Activated naive CD4-positive, alpha-beta T cell treated with anti-CD3 and anti-CD28 coated beads for 36 hours (primary cell): ENCODE data around the gene C1orf174. TPM values are rescaled to one million over a fixed set of nuclear protein-coding genes. Genes with fewer than 3 reads are reported as not detected.

Experiments
- CTCF ChIA-PET: fragments of 350-600 bp; sonication (Branson Sonifier 250); formaldehyde crosslinking; loops from one replicate; lab custom pipeline; 2021; ENCODE audit warnings: antibody characterized with exemption; lab: Charles Lee
- DNase-seq: peaks from one replicate; pipeline ENCODE4 v3.0.0-alpha.2; 2020
- H3K27ac Mint-ChIP-seq: one replicate; pipeline ENCODE4 v1.8.0; 2021; ENCODE audit warnings: mild to moderate bottlenecking, mixed read lengths
- H3K27me3 Mint-ChIP-seq: one replicate; pipeline ENCODE4 v1.8.0; 2021; ENCODE audit warnings: low read depth, mixed read lengths
- H3K36me3 Mint-ChIP-seq: one replicate; pipeline ENCODE4 v1.8.0; 2021; ENCODE audit warnings: low read depth, mixed read lengths
- H3K4me1 Mint-ChIP-seq: one replicate; pipeline ENCODE4 v1.8.0; 2021; ENCODE audit warnings: low read depth, mixed read lengths
- H3K4me3 Mint-ChIP-seq: one replicate; pipeline ENCODE4 v1.8.0; 2021; ENCODE audit warnings: mild to moderate bottlenecking, moderate library complexity, mixed read lengths
- H3K9me3 Mint-ChIP-seq: one replicate; pipeline ENCODE4 v1.8.0; 2021; ENCODE audit warnings: mixed read lengths
- intact Hi-C: fragments of 100-400 bp; cut with micrococcal nuclease; formaldehyde crosslinking; loops from one replicate; pipeline ENCODE4 v1.15.1; 2023
- total RNA-seq, 2 experiments: library from RNA; stranded (reverse); gene quantifications; one replicate each; pipeline ENCODE4 v1.2.3, GENCODE V29; 2021

C1orf174 gene
- total RNA-seq, 2 experiments from 2014 or later: 29.5 to 30.6 TPM

GRCh38 chr1:3912809-3913685 is 13.0 kb upstream of the C1orf174 start:
- Mint-ChIP-seq H3K27me3 (no peaks in the 10 kb centered on the region), H3K27ac (no peak overlapping the region), H3K4me1 (peaks cover 4% of the 10 kb centered on the region), H3K36me3 (no peaks in the 10 kb centered on the region), H3K4me3 (no peak overlapping the region), H3K9me3 (no peaks in the 10 kb centered on the region)
- DNase-seq: no peak
- intact Hi-C loops: loop anchor here (10.0 kb wide), 1 partner anchor 912 kb away; no protein-coding TSS in a partner anchor
- CTCF ChIA-PET: interaction anchor here (0.7 to 1.2 kb wide), 5 partner anchors 98 to 1041 kb away, joined by 3 to 5 read pairs (median 4); no protein-coding TSS in a partner anchor

- DNase-seq: no peak
- no peak overlapping the region for H3K4me3 Mint-ChIP-seq
- no peaks in the 10 kb centered on the region for H3K36me3 Mint-ChIP-seq
- intact Hi-C loops: loop anchor here (2.0 to 10.0 kb wide), 2 partner anchors 741 to 913 kb away; no protein-coding TSS in a partner anchor
- CTCF ChIA-PET: interaction anchor here (0.6 to 1.2 kb wide), 2 partner anchors 66 to 744 kb away, joined by 3 to 4 read pairs; no protein-coding TSS in a partner anchor
- H3K9me3 Mint-ChIP-seq: no peaks in the 10 kb centered on the region
- H3K4me1 Mint-ChIP-seq: peaks cover 4% of the 10 kb centered on the region
- H3K27ac Mint-ChIP-seq: no peak overlapping the region
- H3K27me3 Mint-ChIP-seq: no peaks in the 10 kb centered on the region
Measured at GRCh38 chr1:3911981-3912808, 12.1 kb upstream of the C1orf174 start.

- H3K9me3 Mint-ChIP-seq: no peaks in the 10 kb centered on the region
- DNase-seq: peak; percentile 84
- H3K27ac Mint-ChIP-seq: no peak overlapping the region
- CTCF ChIA-PET: interaction anchor here (0.7 to 1.2 kb wide), 6 partner anchors 8 to 673 kb away, joined by 3 read pairs; partner anchors contain the start of gene DFFB
- intact Hi-C loops: loop anchor here (2.0 to 10.0 kb wide), 2 partner anchors 742 to 914 kb away; no protein-coding TSS in a partner anchor
- H3K27me3 Mint-ChIP-seq: no peaks in the 10 kb centered on the region
- H3K36me3 Mint-ChIP-seq: no peaks in the 10 kb centered on the region
- H3K4me3 Mint-ChIP-seq: no peak overlapping the region
- peaks cover 4% of the 10 kb centered on the region for H3K4me1 Mint-ChIP-seq
Measured at GRCh38 chr1:3910857-3911845, 11.1 kb upstream of the C1orf174 start.

GRCh38 chr1:3910049-3910731 is 10.1 kb upstream of the C1orf174 start:
- H3K4me3 Mint-ChIP-seq: no peak overlapping the region
- CTCF ChIA-PET: interaction anchor here (0.8 to 1.2 kb wide), 2 partner anchors 29 to 52 kb away, joined by 3 read pairs; partner anchors contain the start of gene DFFB
- H3K27me3 Mint-ChIP-seq: no peaks in the 10 kb centered on the region
- H3K9me3 Mint-ChIP-seq: no peaks in the 10 kb centered on the region
- H3K4me1 Mint-ChIP-seq: peaks cover 4% of the 10 kb centered on the region
- H3K36me3 Mint-ChIP-seq: no peaks in the 10 kb centered on the region
- DNase-seq: no peak
- intact Hi-C loops: loop anchor here (2.0 to 10.0 kb wide), 2 partner anchors 743 to 915 kb away; no protein-coding TSS in a partner anchor
- H3K27ac Mint-ChIP-seq: no peak overlapping the region

GRCh38 chr1:3909615-3910014 is 9.5 kb upstream of the C1orf174 start:
- Mint-ChIP-seq H3K4me1 (peaks cover 4% of the 10 kb centered on the region), H3K9me3 (no peaks in the 10 kb centered on the region), H3K27ac (no peak overlapping the region), H3K27me3 (no peaks in the 10 kb centered on the region), H3K36me3 (no peaks in the 10 kb centered on the region), H3K4me3 (no peak overlapping the region)
- CTCF ChIA-PET: no interaction called here
- intact Hi-C loops: loop anchor here (2.0 to 10.0 kb wide), 3 partner anchors 743 to 1838 kb away; no protein-coding TSS in a partner anchor
- no peak for DNase-seq

GRCh38 chr1:3908886-3909517 is 8.9 kb upstream of the C1orf174 start:
- no peak for DNase-seq
- Mint-ChIP-seq H3K4me3 (no peak overlapping the region), H3K9me3 (no peaks in the 10 kb centered on the region), H3K4me1 (peaks cover 4% of the 10 kb centered on the region), H3K36me3 (no peaks in the 10 kb centered on the region), H3K27me3 (no peaks in the 10 kb centered on the region), H3K27ac (no peak overlapping the region)
- CTCF ChIA-PET: no interaction called here
- intact Hi-C loops: loop anchor here (5.0 kb wide), 1 partner anchor 1838 kb away; no protein-coding TSS in a partner anchor

GRCh38 chr1:3907621-3908165 is 7.6 kb upstream of the C1orf174 start:
- intact Hi-C loops: loop anchor here (5.0 kb wide), 1 partner anchor 1840 kb away; no protein-coding TSS in a partner anchor
- Mint-ChIP-seq H3K9me3 (no peaks in the 10 kb centered on the region), H3K4me3 (no peak overlapping the region), H3K27ac (no peak overlapping the region), H3K27me3 (no peaks in the 10 kb centered on the region), H3K4me1 (peaks cover 16% of the 10 kb centered on the region), H3K36me3 (no peaks in the 10 kb centered on the region)
- CTCF ChIA-PET: no interaction called here
- DNase-seq: no peak

- Mint-ChIP-seq H3K4me1 (peaks cover 23% of the 10 kb centered on the region), H3K27ac (no peak overlapping the region), H3K36me3 (no peaks in the 10 kb centered on the region), H3K4me3 (no peak overlapping the region), H3K9me3 (no peaks in the 10 kb centered on the region), H3K27me3 (no peaks in the 10 kb centered on the region)
- CTCF ChIA-PET: no interaction called here
- intact Hi-C loops: loop anchor here (5.0 kb wide), 1 partner anchor 1840 kb away; no protein-coding TSS in a partner anchor
- peak; percentile 59 for DNase-seq
Measured at GRCh38 chr1:3907031-3907534, 7.0 kb upstream of the C1orf174 start.

GRCh38 chr1:3906672-3907020 is 6.6 kb upstream of the C1orf174 start:
- Mint-ChIP-seq H3K27me3 (no peaks in the 10 kb centered on the region), H3K9me3 (no peaks in the 10 kb centered on the region)
- intact Hi-C loops: loop anchor here (5.0 kb wide), 1 partner anchor 1841 kb away; no protein-coding TSS in a partner anchor

More at GRCh38 chr1:3906672-3907020, 6.6 kb upstream of the C1orf174 start:
- H3K36me3 Mint-ChIP-seq: no peaks in the 10 kb centered on the region
- no peak for DNase-seq
- no peak overlapping the region for H3K4me3 Mint-ChIP-seq
- CTCF ChIA-PET: interaction anchor here (1.0 kb wide), 1 partner anchor 11 kb away, joined by 3 read pairs; no protein-coding TSS in a partner anchor
- peaks cover 27% of the 10 kb centered on the region for H3K4me1 Mint-ChIP-seq
- no peak overlapping the region for H3K27ac Mint-ChIP-seq
